ENCODE data around the gene SPOCK1. TPM values are rescaled to one million over a fixed set of nuclear protein-coding genes. Genes with fewer than 3 reads are reported as not detected.

The SPOCK1 gene
- polyA plus RNA-seq, 6 donors from 2014 or later, result not detected

- Mint-ChIP-seq H3K4me1 (no peaks in the 10 kb centered on the region), H3K36me3 (no peaks in the 10 kb centered on the region), H3K4me3 (no peak overlapping the region), H3K27me3 (peaks cover 0 to 11% (median 7%) of the 10 kb centered on the region in 3 donors), H3K9me3 (peaks cover 0 to 2% (median 0%) of the 10 kb centered on the region in 7 donors), H3K27ac (no peak overlapping the region)
- ATAC-seq (ENCODE audit: low read depth in 2 of 2), result no peak
- DNase-seq, result no peak
These were observed 11.5 kb downstream of the SPOCK1 start for GRCh38 chr5:137487600-137487999.

GRCh38 chr5:137486707-137487106 is 12.4 kb downstream of the SPOCK1 start:
- peaks cover 0 to 2% (median 0%) of the 10 kb centered on the region in 7 donors for H3K9me3 Mint-ChIP-seq
- H3K4me1 Mint-ChIP-seq, result no peaks in the 10 kb centered on the region
- no peak for DNase-seq
- no peak overlapping the region for H3K4me3 Mint-ChIP-seq
- ATAC-seq (ENCODE audit: low read depth in 2 of 2), result no peak
- peaks cover 0 to 11% (median 7%) of the 10 kb centered on the region in 3 donors for H3K27me3 Mint-ChIP-seq
- H3K27ac Mint-ChIP-seq, result no peak overlapping the region
- no peaks in the 10 kb centered on the region for H3K36me3 Mint-ChIP-seq

DNA sequence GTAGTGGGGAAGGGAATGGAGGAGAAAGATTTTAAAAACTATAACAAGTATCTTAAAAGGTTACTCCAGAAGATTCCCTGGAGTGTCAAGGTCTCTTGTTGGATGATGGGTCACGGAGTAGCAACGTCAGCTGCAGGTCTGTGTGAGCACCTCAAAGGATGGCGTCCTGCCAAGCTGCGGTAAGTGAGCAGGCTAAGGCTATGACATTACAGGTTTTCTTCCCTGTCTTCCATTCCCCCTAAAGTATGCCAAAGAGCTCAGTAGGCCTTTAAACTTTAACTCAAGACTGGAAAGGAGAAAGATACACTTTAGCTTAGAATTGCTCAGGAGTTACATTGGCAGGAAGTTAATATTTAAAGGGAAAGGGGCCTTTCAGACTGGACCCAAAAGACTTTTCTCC is 17.5 kb downstream of the SPOCK1 start:
- Mint-ChIP-seq H3K27me3 (no peaks in the 10 kb centered on the region), H3K4me1 (no peaks in the 10 kb centered on the region), H3K36me3 (no peaks in the 10 kb centered on the region), H3K4me3 (no peak overlapping the region), H3K9me3 (no peaks in the 10 kb centered on the region), H3K27ac (no peak overlapping the region)
- ATAC-seq (ENCODE audit: low read depth in 2 of 2), result no peak
- no peak for DNase-seq

DNA sequence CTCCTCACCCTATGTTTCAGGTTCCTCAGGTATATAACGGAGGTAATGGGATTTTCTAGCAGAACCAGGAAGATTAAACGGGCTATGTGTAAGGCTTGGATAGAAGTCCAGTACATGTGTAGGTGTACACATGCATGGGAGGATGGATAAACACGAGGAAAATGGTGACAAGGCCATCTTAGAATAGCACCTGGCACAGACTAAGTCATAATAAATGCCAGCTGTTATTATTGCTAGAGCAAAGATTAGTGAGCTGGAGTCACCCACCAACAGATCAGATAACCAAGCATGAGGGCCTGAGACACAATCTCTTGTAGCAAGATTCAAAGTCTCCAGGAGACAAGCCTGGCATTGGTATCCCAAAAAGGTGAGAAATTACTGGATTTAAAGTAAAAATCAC is 21.1 kb downstream of the SPOCK1 start:
- Mint-ChIP-seq H3K4me3 (no peak overlapping the region), H3K36me3 (no peaks in the 10 kb centered on the region), H3K4me1 (no peaks in the 10 kb centered on the region), H3K9me3 (peaks cover 0 to 3% (median 0%) of the 10 kb centered on the region in 7 donors), H3K27ac (no peak overlapping the region), H3K27me3 (peaks cover 3 to 11% (median 4%) of the 10 kb centered on the region in 3 donors)
- no peak for ATAC-seq (ENCODE audit: low read depth in 2 of 2)
- no peak for DNase-seq

- Mint-ChIP-seq H3K4me1 (no peaks in the 10 kb centered on the region), H3K27ac (no peak overlapping the region)
These were observed 28.3 kb downstream of the SPOCK1 start for GRCh38 chr5:137470921-137471220.

GRCh38 chr5:137470111-137470920 is 28.8 kb downstream of the SPOCK1 start:
- Mint-ChIP-seq H3K9me3 (peaks cover 0 to 4% (median 0%) of the 10 kb centered on the region in 7 donors), H3K36me3 (no peaks in the 10 kb centered on the region), H3K27me3 (peaks cover 19 to 35% (median 23%) of the 10 kb centered on the region in 3 donors), H3K27ac (no peak overlapping the region), H3K4me3 (no peak overlapping the region), H3K4me1 (no peaks in the 10 kb centered on the region)
- DNase-seq, result no peak
- ATAC-seq (ENCODE audit: low read depth in 2 of 2), result no peak

More at GRCh38 chr5:137470921-137471220, 28.3 kb downstream of the SPOCK1 start:
- Mint-ChIP-seq H3K9me3 (peaks cover 0 to 4% (median 0%) of the 10 kb centered on the region in 7 donors), H3K27me3 (peaks cover 19 to 35% (median 23%) of the 10 kb centered on the region in 3 donors), H3K36me3 (no peaks in the 10 kb centered on the region), H3K4me3 (no peak overlapping the region)
- DNase-seq (no peak), ATAC-seq (ENCODE audit: low read depth in 2 of 2) (no peak)

GRCh38 chr5:137466889-137467288 is 32.2 kb downstream of the SPOCK1 start:
- Mint-ChIP-seq H3K4me1 (no peaks in the 10 kb centered on the region), H3K27ac (no peak overlapping the region), H3K36me3 (no peaks in the 10 kb centered on the region), H3K27me3 (peaks cover 15 to 26% (median 16%) of the 10 kb centered on the region in 3 donors), H3K9me3 (peaks cover 0 to 5% (median 0%) of the 10 kb centered on the region in 7 donors), H3K4me3 (no peak overlapping the region)
- DNase-seq, result no peak
- no peak for ATAC-seq (ENCODE audit: low read depth in 2 of 2)

- no peak for ATAC-seq (ENCODE audit: low read depth in 2 of 2)
- Mint-ChIP-seq H3K27ac (no peak overlapping the region), H3K4me1 (no peaks in the 10 kb centered on the region), H3K9me3 (peaks cover 0 to 5% (median 0%) of the 10 kb centered on the region in 7 donors), H3K4me3 (no peak overlapping the region), H3K27me3 (peaks cover 9 to 20% (median 10%) of the 10 kb centered on the region in 3 donors), H3K36me3 (no peaks in the 10 kb centered on the region)
- no peak for DNase-seq
These were observed 33.2 kb downstream of the SPOCK1 start for GRCh38 chr5:137465930-137466329.

DNA sequence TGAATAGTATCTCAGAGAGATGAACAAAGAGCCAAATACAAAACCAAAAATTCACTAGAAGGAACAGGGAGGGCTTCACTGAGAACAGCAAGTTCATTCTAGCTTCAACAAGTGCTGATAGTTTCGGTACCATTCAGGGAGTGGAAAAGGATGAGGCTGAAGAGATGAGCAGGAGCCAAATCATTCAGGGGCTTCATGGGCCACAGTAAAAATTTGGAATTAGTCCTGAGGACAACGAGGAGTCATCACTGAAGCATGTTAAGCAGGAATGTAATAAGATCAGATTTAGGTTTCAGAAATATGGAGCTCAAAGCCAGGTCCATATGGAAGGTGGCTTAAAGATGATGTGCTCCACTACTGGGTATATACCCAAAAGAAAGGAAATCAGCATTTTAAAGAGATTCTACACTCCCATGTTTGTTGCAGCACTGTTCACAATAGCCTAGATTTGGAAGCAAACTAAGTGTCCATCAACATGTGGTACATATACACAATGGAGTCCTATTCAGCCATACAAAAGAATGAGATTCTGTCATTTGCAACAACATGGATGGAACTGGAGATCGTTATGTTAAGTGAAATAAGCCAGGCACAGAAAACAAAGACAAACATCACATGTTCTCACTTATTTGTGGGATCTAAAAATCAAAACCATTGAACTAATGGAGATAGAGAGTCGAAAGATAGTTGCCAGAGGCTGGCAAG is 36.2 kb downstream of the SPOCK1 start:
- DNase-seq (no peak), ATAC-seq (ENCODE audit: low read depth in 2 of 2) (no peak)
- H3K27ac Mint-ChIP-seq, result no peak overlapping the region
- peaks cover 0 to 5% (median 0%) of the 10 kb centered on the region in 7 donors for H3K9me3 Mint-ChIP-seq
- H3K36me3 Mint-ChIP-seq, result no peaks in the 10 kb centered on the region
- no peaks in the 10 kb centered on the region for H3K4me1 Mint-ChIP-seq
- H3K4me3 Mint-ChIP-seq, result no peak overlapping the region
- peaks cover 4 to 20% (median 17%) of the 10 kb centered on the region in 3 donors for H3K27me3 Mint-ChIP-seq

DNA sequence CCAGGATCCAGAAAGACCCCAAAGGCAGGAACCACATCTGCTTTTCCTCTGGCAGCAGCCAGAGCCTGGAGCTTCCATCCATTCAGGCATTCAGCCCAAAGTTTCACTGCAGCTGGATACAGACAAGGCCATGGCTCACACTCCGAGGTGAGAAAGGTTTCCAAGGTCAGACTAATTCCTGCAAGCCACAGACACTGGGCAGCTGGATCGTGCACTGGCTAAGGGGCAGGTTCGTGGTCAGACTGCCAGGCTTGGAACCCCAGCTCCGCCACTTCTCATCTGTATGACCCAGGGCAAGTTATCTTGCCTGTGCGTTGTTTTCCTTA is 36.9 kb downstream of the SPOCK1 start:
- H3K27ac Mint-ChIP-seq, result no peak overlapping the region
- no peaks in the 10 kb centered on the region for H3K4me1 Mint-ChIP-seq

GRCh38 chr5:137461391-137462264 is 37.5 kb downstream of the SPOCK1 start:
- H3K27me3 Mint-ChIP-seq, result peaks cover 0 to 28% (median 17%) of the 10 kb centered on the region in 3 donors
- DNase-seq, result no peak
- H3K4me3 Mint-ChIP-seq, result no peak overlapping the region
- H3K4me1 Mint-ChIP-seq, result no peaks in the 10 kb centered on the region
- H3K36me3 Mint-ChIP-seq, result no peaks in the 10 kb centered on the region
- H3K9me3 Mint-ChIP-seq, result peaks cover 0 to 5% (median 0%) of the 10 kb centered on the region in 7 donors
- ATAC-seq (ENCODE audit: low read depth in 2 of 2), result no peak
- no peak overlapping the region for H3K27ac Mint-ChIP-seq

More for the DNA sequence above, 36.9 kb downstream of the SPOCK1 start:
- no peak for DNase-seq
- H3K36me3 Mint-ChIP-seq, result no peaks in the 10 kb centered on the region
- H3K27me3 Mint-ChIP-seq, result peaks cover 0 to 22% (median 17%) of the 10 kb centered on the region in 3 donors
- H3K9me3 Mint-ChIP-seq, result peaks cover 0 to 5% (median 0%) of the 10 kb centered on the region in 7 donors
- no peak for ATAC-seq (ENCODE audit: low read depth in 2 of 2)
- H3K4me3 Mint-ChIP-seq, result no peak overlapping the region

DNA sequence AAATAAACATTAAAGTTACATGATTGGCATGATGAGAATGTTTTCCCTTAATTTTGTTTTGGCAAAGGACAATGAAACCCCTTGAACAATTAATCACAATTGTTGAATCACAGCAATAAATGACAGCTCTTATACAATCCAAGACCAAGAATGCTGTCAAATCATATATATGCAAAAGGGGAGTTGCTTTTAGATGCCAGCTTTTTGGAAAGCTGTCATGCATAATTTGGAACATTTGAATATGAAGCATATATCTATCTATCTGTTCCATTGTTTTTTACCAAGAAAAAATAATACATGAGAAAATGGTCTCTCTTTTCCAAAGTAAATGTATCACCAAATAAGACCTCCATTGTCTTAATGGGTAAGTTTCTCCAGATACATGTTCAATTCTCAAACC is 44.5 kb downstream of the SPOCK1 start:
- Mint-ChIP-seq H3K9me3 (peaks cover 0 to 4% (median 0%) of the 10 kb centered on the region in 7 donors), H3K4me1 (no peaks in the 10 kb centered on the region), H3K27me3 (peaks cover 2 to 11% (median 3%) of the 10 kb centered on the region in 3 donors), H3K27ac (no peak overlapping the region), H3K36me3 (no peaks in the 10 kb centered on the region), H3K4me3 (no peak overlapping the region)
- DNase-seq, result no peak
- ATAC-seq (ENCODE audit: low read depth in 2 of 2), result no peak

DNA sequence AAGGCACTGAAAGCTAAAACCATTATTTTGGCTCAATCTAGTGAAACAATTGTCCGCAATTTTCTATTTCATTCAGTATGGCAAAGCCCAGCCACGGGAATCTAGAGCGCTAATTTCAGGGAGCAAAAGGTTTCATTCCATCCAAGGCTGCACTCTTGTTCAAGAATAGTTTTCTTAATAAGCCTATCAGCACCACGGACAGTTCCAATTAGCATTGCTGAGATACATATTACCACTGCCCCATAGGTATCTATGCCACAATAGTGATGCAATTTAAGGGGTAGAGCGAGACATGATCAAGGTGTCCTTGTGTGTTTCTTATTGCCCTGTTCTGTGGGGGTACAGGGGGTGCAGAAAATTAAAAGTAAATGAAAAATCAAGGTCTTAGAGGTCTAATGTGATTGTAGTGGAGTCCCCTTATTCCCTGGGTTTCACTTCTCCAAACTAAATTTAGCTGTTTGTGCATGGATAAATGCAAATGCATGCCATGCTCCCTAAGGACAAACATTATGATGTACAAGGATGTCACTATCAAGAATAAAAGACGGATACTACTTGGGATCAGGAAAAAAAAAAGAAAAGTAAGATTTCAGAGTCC is 45.5 kb downstream of the SPOCK1 start:
- ATAC-seq (ENCODE audit: low read depth in 2 of 2) (no peak), DNase-seq (no peak)
- Mint-ChIP-seq H3K27me3 (peaks cover 0 to 8% (median 3%) of the 10 kb centered on the region in 3 donors), H3K4me3 (no peak overlapping the region), H3K36me3 (no peaks in the 10 kb centered on the region), H3K9me3 (peaks cover 0 to 4% (median 0%) of the 10 kb centered on the region in 7 donors), H3K27ac (no peak overlapping the region), H3K4me1 (no peaks in the 10 kb centered on the region)
